Pulmonary artery endothelial cell (primary cell): ENCODE data around the gene ARHGAP26. TPM values are rescaled to one million over a fixed set of nuclear protein-coding genes. Genes with fewer than 3 reads are reported as not detected.
A peak's percentile ranks its signal among the peaks of the same experiment; 100 is the strongest.

Experiments
- DNase-seq: peaks from one replicate; pipeline ENCODE4 v3.0.0-alpha.2; 2011; ENCODE audit warnings: low read depth, low spot score
- total RNA-seq: library from RNA; depleted of rRNA; stranded (reverse); fragments of >200 nt; gene quantifications from 2 replicates; pipeline ENCODE4 v1.2.3, GENCODE V29; 2014

The ARHGAP26 gene
- total RNA-seq, 1 donor from 2014 or later = 6.8 TPM

- DNase-seq = no peak
Measured at GRCh38 chr5:142783601-142784341, 13.6 kb downstream of the ARHGAP26 start.

DNA sequence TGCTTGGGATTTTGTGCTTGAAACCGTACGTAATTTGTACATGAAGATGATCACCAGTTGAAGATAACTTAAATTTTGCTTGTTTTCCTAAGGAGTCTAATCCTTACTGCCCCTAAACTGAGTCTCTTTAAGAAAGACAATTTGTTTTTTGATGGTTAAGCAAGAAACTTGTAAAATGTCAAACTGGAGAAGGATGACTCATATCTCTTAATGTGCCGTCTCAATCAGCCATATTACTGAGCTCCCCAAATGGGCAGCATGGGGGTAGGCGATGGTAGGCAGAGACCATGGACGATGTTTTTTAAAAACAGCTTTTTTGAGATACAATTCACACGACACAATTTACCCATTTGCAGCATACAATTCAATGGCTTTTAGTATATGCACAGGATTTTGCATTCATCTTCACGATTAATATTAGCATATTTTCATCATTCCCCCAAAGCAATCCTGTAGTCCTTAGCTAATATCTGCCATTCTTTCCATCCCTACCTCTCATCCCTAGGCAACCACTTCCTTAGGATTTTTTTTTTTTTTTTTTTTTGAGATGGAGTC, 14.3 kb downstream of the ARHGAP26 start:
- DNase-seq = no peak

- DNase-seq = no peak
Measured at GRCh38 chr5:142785206-142785605, 15.0 kb downstream of the ARHGAP26 start.

GRCh38 chr5:142789206-142789605, 19.0 kb downstream of the ARHGAP26 start:
- DNase-seq = no peak

- DNase-seq = no peak
Measured at GRCh38 chr5:142792012-142792864, 22.1 kb downstream of the ARHGAP26 start.

DNA sequence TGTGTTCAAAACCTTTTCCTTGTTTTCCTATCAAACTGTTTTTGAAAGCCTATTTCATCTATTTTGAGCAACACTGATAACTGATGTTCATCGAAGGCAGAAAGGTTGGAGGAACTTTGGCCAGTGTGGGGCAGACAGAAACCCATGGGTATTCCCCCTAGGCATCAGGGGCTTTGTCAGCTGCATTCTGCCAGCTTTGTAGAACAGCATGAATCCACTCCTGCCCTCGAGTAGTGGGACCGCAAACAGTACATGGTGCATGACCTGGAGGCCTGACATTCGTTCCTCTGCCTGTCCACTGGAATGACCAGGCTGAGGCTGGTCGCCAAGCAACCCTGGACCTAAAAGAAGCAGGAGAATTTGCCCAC, 22.7 kb downstream of the ARHGAP26 start:
- no peak for DNase-seq

DNA sequence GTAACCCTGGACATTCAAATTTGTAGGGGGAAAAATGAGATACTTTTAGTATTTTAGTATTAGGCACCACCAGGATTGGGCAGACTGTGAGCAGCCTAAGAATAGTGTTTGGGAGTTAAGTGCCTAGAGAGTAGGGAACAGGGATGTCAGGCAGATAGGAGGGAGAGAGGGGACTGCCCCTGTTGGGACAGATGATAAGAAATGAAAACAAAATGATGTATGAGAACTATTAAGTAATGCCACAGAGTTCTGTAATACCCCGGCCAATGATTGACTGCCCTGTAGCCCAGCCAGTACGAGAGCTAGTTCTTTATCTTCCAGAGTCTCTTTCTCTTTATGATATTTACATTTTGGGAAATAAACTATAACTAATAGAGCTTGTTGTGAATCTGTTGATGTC, 24.4 kb downstream of the ARHGAP26 start:
- no peak for DNase-seq

DNA sequence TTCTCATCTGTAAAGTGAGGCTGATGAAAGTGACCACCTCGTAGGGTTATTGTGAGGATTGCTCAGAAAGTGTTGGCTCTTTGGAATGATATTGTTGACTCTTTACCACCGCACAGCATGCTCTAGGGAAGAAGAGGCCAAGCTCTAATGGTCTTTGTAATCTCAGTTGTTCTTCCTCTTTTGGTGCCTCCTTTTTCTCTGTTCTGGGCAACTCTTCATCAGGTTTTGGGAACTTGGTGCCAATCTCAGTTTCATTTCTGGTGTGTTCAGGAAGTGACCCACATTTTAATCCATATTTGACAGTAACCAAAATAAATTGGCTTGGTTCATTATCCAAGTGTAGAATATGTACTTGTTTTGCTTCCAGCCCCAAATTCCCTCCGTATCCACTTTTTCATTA, 25.1 kb downstream of the ARHGAP26 start:
- no peak for DNase-seq

GRCh38 chr5:142796492-142797109, 26.4 kb downstream of the ARHGAP26 start:
- no peak for DNase-seq

DNA sequence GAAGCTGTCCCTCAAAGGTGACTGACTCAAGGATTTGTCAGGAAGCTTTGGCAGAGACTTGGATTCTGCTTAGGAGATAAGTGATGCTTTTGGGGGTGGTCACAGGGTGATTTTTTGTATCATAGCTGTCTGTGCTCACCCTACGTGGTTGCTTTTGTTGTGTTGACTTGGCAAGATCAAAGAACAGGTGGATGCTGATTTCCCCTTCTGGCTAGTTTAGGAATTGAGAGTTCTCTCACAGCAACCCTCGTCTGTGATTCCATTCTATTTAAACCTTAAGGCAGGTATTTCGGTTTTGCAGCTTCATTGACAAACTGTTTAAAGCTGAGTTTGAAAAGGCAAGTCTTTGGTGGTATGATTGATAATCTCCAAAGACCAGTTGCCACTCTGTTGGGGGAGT, 27.2 kb downstream of the ARHGAP26 start:
- DNase-seq = no peak

DNA sequence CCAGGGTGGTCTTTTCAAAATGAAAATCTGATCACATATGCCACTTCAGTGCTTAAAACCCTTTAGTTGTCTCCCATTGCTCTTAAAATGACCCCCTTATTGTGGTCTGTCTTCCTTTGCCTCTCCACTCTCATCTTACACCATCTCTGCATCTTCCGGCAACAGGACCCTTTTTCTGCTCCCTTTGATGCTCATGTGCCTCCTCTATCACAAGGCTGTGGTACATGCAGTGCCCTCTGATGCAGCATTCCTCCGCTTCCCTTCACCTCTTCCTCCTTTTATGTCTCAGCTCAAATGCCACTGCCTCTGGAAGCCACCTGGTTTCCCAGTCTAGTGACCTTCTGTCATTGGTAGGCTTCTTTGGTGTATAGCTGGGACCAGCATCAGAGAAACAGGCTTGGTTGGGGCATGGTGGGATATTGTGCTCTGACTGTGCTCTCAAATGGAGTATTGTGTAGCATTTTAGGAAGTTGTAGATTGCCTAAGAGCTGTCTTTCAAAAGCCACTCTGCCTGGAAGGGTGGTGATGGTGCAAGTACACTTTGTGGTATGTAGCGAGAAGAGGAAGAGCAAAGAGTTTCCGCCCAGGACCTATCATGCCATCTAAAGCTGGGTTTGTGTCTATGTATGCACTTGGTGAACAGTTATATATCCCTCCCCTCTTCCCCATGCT, 28.1 kb downstream of the ARHGAP26 start:
- DNase-seq = no peak

GRCh38 chr5:142800776-142801494, 30.8 kb downstream of the ARHGAP26 start:
- no peak for DNase-seq

DNA sequence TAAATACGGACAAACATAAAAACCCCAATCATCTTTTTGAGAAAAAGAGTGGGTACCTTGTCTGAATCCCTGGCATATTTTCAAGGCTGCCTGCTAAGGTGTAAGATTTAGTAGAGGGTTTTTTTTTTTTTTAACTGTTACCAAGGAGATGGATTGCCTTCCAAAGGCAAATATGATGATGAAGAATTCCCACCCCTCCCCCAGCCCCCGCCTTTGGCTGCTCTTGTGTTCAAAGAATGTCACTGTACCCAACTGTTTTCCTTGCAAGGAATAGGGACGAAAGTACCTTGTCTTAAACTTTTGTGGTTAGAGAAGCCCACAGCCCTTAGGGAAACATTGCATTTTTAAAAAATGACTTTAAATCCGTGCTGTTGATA, 31.3 kb downstream of the ARHGAP26 start:
- no peak for DNase-seq

DNA sequence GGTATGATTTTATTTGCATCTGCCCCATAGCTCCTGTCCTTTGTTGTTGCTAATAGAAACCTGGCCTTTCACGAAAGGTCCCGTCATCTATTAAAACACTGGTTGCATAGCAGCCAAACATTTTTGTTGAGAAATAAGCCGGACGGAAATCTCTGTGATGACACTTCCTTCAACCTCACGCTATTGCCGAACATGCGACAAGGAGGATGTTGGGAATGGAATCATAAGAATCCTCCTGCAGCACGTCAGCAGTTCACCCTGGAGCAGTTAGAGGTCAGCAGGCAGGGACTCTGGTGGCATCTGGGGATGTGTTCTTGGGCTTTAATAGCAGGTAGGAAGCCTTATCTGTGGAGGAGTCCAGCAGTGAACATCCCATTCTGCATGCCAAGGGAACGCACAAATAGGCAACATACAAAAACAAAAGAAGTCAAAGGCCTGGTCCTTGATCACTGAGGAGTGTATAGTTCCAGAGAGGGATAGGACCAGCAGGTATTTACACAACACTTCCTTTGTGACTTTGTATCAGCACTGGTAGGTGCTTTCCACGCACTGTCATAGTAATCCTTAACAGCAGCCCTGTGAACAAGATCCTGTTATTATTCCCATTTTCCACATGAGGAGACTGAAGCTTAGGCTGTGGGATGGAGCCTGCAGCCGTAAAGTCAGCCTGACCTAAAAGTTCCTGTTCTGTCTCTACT, 33.4 kb downstream of the ARHGAP26 start:
- DNase-seq = peak; percentile 81

DNA sequence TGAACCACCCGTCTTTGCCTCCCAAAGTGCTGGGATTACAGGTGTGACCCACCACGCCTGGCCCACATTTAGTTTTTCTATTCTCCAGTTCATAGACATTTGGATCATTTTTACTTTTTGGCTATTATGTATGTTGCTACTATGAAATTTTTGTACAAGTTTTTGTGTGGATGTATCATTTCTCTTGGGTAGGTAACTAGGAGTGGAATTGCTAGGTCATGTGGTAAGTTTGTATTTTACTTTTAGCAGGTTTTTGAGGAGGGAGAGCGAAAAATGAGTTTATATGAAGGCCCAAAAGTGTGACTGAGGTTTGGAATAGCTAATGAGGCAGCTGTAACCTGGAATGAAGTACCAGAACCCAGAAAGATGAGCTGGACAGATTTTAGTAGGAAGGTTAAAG, 35.2 kb downstream of the ARHGAP26 start:
- DNase-seq = no peak

GRCh38 chr5:142806841-142807267, 36.7 kb downstream of the ARHGAP26 start:
- DNase-seq = no peak

GRCh38 chr5:142807372-142807911, 37.3 kb downstream of the ARHGAP26 start:
- no peak for DNase-seq

DNA sequence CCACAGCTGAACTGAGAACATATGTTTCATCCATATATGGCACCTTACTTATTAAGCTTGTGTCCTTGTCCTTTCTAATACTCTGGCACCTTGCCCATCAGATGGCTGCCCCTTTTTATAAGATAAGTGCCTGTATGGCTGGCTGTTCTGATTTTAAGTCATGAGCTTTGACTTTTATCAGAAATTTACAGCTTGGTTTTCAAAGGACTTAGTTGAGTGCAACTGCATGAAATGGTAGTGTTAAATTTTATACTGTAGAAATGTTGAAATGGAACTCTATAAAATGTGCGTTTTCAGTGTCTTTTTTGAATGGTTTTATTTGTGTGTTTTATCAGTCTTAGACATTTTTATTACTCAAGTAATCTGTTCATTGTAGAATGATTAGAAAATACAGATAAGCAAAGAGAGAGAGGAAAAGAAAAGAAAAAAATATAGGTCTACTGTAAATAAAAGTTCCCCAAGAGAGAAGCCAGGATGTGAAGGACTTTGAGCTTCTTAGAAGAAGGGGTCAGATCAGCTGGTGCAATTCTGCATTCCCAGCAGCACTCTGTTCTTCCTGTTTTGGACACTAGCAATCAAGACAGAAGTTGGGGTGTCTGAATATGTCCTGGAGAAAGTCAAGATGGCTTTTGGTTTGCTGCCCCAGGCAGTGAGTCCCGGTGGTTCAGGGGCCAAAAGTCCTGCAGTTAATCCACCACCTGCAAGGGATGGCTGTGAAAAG, 38.9 kb downstream of the ARHGAP26 start:
- no peak for DNase-seq

DNA sequence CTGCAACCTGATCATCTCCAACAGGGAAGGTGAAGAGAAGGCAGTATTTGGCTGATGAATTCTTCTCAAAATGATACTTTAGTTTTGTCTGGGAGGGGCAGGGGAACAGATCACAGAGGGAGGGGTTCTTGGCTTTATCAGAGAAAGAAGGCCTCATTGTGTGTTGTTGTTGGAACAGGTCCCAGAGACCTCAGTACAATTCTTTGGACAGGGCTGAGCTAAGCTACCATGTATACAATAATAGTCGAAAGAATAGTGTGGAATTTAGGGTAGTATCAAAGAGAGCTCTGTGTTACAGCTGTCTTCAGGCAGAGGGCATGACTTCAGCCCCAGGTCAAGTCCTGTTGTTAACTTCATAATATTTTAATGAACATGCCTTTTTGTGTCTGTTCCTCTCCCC, 39.9 kb downstream of the ARHGAP26 start:
- no peak for DNase-seq
